ENCODE results near the gene MFAP2.

DNA sequence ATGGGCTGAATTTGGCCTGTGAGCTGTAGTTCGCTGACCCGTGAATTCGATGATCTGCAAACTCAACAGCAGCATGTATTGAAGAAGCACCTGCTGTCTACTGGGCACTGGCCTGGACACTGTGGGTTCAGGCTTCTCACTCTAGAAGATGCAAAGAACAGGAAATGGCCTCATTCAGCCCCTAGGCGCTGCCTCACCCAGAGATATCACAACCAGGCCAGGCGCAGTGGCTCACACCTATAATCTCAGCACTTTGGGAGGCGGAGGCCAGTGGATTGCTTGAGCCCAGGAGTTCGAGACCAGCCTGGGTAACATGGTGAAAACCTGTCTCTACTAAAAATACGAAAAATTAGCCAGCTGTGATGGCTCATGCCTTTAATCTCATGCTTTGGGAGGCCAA lies 23.6 kb downstream of the MFAP2 start:
- no peak for TF ChIP-seq ZFP3 (CRISPR knock-in tag; IDR thresholded peaks at IDR 0.05)
- TF ChIP-seq, protein P1, sequence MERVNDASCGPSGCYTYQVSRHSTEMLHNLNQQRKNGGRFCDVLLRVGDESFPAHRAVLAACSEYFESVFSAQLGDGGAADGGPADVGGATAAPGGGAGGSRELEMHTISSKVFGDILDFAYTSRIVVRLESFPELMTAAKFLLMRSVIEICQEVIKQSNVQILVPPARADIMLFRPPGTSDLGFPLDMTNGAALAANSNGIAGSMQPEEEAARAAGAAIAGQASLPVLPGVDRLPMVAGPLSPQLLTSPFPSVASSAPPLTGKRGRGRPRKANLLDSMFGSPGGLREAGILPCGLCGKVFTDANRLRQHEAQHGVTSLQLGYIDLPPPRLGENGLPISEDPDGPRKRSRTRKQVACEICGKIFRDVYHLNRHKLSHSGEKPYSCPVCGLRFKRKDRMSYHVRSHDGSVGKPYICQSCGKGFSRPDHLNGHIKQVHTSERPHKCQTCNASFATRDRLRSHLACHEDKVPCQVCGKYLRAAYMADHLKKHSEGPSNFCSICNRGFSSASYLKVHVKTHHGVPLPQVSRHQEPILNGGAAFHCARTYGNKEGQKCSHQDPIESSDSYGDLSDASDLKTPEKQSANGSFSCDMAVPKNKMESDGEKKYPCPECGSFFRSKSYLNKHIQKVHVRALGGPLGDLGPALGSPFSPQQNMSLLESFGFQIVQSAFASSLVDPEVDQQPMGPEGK (CRISPR knock-in tag; IDR thresholded peaks at IDR 0.05; ENCODE audit: borderline replicate concordance) = no peak
- TF ChIP-seq ZC3H10 (CRISPR knock-in tag; IDR thresholded peaks at IDR 0.05) = no peak
- TF ChIP-seq BACH2 (CRISPR knock-in tag; IDR thresholded peaks at IDR 0.05; ENCODE audit: borderline replicate concordance) = no peak
- TF ChIP-seq, protein P2, sequence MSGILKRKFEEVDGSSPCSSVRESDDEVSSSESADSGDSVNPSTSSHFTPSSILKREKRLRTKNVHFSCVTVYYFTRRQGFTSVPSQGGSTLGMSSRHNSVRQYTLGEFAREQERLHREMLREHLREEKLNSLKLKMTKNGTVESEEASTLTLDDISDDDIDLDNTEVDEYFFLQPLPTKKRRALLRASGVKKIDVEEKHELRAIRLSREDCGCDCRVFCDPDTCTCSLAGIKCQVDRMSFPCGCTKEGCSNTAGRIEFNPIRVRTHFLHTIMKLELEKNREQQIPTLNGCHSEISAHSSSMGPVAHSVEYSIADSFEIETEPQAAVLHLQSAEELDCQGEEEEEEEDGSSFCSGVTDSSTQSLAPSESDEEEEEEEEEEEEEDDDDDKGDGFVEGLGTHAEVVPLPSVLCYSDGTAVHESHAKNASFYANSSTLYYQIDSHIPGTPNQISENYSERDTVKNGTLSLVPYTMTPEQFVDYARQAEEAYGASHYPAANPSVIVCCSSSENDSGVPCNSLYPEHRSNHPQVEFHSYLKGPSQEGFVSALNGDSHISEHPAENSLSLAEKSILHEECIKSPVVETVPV (CRISPR knock-in tag; IDR thresholded peaks at IDR 0.05) = no peak
